HPDE6-E6E7 (cell line): ENCODE measurements around the gene PGA4.
"Not testable (repeated sequence)": the region's sequence is repeated elsewhere in the genome, so short reads cannot be mapped to it uniquely, and the experiment has no call there.

Source experiments
- DNase-seq: peaks from one replicate; pipeline ENCODE4 v3.0.0; 2011; ENCODE audit warnings: missing footprints; ENCODE audit errors: extremely low spot score

Gene PGA4

GRCh38 chr11:61222047-61222446 lies at the start of gene PGA4:
Gene PGA4 (plus strand): TSS chr11:61222347. CDS start chr11:61222401, 54 bp downstream.
- not testable (repeated sequence) for DNase-seq

- DNase-seq: no peak
These were observed 49.8 kb upstream of the PGA4 start for GRCh38 chr11:61172356-61172755.

- no peak for DNase-seq
These were observed 49.3 kb upstream of the PGA4 start for GRCh38 chr11:61172888-61173287.

GRCh38 chr11:61173456-61173855 lies 48.7 kb upstream of the PGA4 start:
- no peak for DNase-seq

GRCh38 chr11:61174273-61174672 lies 47.9 kb upstream of the PGA4 start:
- no peak for DNase-seq

GRCh38 chr11:61174949-61175348 lies 47.2 kb upstream of the PGA4 start:
- no peak for DNase-seq

GRCh38 chr11:61176446-61176845 lies 45.7 kb upstream of the PGA4 start:
- DNase-seq: no peak

- DNase-seq: not testable (repeated sequence)
These were observed 41.9 kb upstream of the PGA4 start for GRCh38 chr11:61180205-61180604.

- DNase-seq: no peak
These were observed 40.7 kb upstream of the PGA4 start for GRCh38 chr11:61181489-61181888.

GRCh38 chr11:61183645-61184044 lies 38.5 kb upstream of the PGA4 start:
- no peak for DNase-seq

GRCh38 chr11:61186504-61186903 lies 35.6 kb upstream of the PGA4 start:
- DNase-seq: no peak

GRCh38 chr11:61187505-61188130 lies 34.5 kb upstream of the PGA4 start:
- DNase-seq: peak; percentile 61

- DNase-seq: no peak
These were observed 32.2 kb upstream of the PGA4 start for GRCh38 chr11:61189933-61190332.

GRCh38 chr11:61193596-61193995 lies 28.6 kb upstream of the PGA4 start:
- no peak for DNase-seq

- no peak for DNase-seq
These were observed 27.9 kb upstream of the PGA4 start for GRCh38 chr11:61194169-61194671.

GRCh38 chr11:61194981-61195695 lies 27.0 kb upstream of the PGA4 start:
- no peak for DNase-seq

GRCh38 chr11:61195719-61196118 lies 26.4 kb upstream of the PGA4 start:
- DNase-seq: no peak

GRCh38 chr11:61198361-61198760 lies 23.8 kb upstream of the PGA4 start:
- no peak for DNase-seq

GRCh38 chr11:61198948-61199523 lies 23.1 kb upstream of the PGA4 start:
- DNase-seq: no peak

GRCh38 chr11:61201476-61201875 lies 20.7 kb upstream of the PGA4 start:
- no peak for DNase-seq

- DNase-seq: not testable (repeated sequence)
These were observed 19.0 kb upstream of the PGA4 start, which contains the start of gene PGA3 for GRCh38 chr11:61202950-61203746. Gene PGA3 (plus strand): TSS chr11:61203515. CDS start chr11:61203565, 50 bp downstream.

GRCh38 chr11:61203873-61204272 lies 18.3 kb upstream of the PGA4 start:
- DNase-seq: not testable (repeated sequence)
